Stimulated activated CD4-positive, alpha-beta T cell treated with anti-CD3 and anti-CD28 coated beads, TNF-alpha, amount 100 ng/mL, for 48 hours (primary cell): Measurements from ENCODE around the gene IMPACT.

Experiments used
- DNase-seq, 3 donors: peaks; one replicate each; pipeline ENCODE4 v3.0.0-alpha.2; 2020; ENCODE audit warnings: low read depth in 3 of 3

IMPACT gene

GRCh38 chr18:24421831-24422230 is 4.6 kb upstream of the IMPACT start:
- DNase-seq: no peak

DNA sequence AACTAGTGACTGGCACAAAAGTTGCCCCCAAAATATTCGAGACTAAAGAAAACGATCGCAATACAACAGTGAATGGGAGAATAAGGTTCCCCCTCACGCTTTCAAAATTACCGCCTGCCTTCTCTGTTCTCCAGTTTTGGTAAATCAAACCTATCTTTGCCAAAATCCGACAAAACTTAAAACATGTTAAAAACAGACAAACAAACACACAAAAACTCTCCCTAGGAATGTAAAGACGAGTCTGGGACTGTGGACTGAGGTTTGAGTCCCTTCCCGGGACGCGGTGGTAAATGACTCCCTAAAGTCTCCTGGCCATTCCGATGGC is 435 bp upstream of the IMPACT start:
- DNase-seq: no peak

DNA sequence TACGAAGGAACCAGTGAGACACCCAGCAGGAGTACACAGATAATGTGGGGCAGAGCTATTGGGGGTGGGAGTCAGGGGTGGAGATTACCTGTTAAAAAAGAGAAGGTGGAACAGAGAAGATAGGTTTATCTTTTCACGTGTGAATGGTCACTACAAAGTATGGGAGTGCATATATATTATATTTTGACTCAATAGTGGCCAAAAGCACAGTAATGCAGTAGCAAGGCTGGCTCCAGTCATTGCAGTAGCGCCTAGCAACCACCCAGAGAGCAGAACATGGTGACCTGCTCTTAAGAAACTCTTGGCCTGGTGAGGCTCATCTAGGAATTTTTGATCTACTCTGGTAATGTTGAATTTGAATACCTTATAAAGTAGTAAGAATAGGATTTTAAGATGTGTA is 1.0 kb downstream of the IMPACT start:
- DNase-seq: no peak

DNA sequence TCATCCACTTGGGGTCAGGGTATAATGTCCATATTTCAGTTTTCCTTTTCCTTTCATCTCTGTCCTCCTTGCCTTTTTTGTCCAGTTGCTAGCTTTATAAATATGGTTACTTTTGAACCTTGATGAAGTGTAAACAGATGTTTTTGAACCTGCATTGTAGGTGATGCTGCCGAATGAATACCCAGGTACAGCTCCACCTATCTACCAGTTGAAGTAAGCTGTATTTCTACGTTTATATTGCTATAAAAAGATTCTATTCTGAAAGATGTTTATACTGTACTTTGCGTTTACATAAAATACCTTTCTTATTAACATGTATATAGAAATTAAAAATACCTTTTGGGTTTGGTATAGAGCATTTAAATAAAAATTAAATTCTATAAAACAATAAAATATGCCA is 2.2 kb downstream of the IMPACT start:
- no peak for DNase-seq

- DNase-seq: no peak
Measured at GRCh38 chr18:24429188-24429587, 2.7 kb downstream of the IMPACT start.

DNA sequence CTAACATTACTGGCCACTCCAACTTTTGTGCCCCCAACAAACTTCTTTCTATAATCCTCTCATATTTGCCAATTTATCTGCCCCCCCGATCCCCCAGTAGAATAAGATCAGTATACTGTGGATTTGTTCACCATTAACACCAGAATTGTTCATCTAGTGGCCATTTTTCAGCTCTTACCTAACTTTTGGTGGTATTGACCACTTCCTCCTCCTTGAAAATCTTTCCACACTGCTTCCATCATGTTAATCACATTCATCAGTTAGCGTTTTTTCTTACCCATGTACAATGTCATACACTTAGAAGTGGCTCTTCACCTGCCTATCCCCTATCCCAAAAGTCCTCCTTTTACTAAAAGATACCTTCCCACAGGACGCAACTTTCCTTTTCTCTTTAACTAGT is 6.1 kb downstream of the IMPACT start:
- DNase-seq: no peak

DNA sequence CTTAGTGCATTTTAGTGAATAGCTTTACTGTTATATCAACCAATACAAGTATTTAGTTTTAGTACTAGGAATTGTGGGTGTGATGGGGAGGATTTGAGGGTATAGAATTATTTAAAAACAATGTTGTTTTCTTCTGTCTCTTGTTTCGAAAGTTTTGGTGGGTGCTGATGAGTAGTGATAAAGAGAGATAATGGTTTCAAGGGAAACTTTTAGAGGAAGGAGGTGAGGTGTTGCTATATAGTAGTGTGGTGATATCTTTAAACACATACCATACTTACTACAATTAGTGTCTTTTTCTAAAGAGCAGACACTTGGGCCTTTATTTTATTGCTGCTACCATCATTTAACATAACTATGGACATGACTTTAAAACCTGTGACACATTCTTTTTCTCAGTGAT is 10.5 kb downstream of the IMPACT start:
- DNase-seq: no peak

- no peak for DNase-seq
Measured at GRCh38 chr18:24443870-24444269, 17.4 kb downstream of the IMPACT start.

- no peak for DNase-seq
Measured at GRCh38 chr18:24446453-24446852, 20.0 kb downstream of the IMPACT start.

GRCh38 chr18:24446953-24447538 is 20.6 kb downstream of the IMPACT start:
- no peak for DNase-seq

- DNase-seq: no peak
Measured at GRCh38 chr18:24447961-24448360, 21.5 kb downstream of the IMPACT start.

- no peak for DNase-seq
Measured at GRCh38 chr18:24456549-24456948, 30.1 kb downstream of the IMPACT start.

DNA sequence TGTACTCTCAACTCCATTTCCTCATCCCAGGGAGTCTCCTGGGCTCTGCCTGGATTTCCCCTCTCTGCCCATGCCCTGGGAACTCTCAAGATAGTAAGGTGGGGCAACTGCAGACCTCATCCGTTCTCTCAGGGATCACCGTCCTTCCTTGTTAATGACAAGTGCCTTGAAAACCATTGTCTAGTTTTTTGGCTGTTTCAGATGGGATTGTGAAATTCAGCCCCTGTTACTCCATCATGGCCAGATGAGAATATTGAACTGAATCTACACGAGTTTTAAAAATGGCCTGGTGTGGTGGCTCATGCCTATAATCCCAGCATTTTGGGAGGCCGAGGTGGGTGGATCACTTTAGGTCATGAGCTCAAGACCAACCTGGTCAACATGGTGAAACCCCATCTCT is 33.3 kb downstream of the IMPACT start:
- DNase-seq: no peak

DNA sequence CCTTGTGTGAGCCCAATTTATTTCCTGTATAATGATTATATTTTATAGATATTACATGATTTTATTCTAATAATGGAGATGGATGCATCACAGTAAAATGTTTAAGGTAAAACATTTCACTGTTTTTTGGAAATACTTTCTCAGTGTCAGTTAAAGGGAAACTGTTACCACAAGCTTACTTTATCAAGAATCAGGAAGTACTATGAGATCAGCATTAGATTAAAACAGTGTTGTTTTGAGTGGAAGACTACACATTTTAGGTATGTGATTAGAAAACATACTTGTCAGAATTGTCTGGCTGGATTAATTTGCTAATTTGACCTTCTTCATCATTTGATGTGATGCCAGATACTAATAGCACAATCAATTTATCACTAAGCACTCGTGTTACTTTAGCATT is 33.9 kb downstream of the IMPACT start, which contains the start of gene HRH4:
TSS of gene HRH4 (plus strand) at position 250 of the 400 bp plus-strand sequence. CDS start at position 342, 92 bp downstream.
- DNase-seq: no peak

DNA sequence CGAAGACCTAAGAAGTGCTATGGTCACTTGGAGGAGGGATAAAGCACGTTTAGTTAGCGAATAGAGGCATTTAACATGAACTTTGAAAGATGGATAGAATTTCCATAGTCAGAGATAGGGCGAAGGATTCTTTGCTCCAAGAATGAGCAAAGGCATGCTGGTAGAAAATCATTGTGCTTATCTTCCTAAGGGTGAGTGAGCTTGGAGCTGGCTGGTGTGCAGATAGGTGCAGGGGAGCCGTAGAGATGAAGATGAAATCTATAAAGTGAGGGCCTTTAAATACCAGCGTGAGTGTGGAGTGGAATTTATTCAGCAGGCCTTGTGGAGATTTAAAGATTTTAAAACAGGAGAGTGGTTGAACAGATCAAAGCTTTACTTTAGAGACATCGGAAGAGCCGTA is 35.5 kb downstream of the IMPACT start:
- DNase-seq: no peak

DNA sequence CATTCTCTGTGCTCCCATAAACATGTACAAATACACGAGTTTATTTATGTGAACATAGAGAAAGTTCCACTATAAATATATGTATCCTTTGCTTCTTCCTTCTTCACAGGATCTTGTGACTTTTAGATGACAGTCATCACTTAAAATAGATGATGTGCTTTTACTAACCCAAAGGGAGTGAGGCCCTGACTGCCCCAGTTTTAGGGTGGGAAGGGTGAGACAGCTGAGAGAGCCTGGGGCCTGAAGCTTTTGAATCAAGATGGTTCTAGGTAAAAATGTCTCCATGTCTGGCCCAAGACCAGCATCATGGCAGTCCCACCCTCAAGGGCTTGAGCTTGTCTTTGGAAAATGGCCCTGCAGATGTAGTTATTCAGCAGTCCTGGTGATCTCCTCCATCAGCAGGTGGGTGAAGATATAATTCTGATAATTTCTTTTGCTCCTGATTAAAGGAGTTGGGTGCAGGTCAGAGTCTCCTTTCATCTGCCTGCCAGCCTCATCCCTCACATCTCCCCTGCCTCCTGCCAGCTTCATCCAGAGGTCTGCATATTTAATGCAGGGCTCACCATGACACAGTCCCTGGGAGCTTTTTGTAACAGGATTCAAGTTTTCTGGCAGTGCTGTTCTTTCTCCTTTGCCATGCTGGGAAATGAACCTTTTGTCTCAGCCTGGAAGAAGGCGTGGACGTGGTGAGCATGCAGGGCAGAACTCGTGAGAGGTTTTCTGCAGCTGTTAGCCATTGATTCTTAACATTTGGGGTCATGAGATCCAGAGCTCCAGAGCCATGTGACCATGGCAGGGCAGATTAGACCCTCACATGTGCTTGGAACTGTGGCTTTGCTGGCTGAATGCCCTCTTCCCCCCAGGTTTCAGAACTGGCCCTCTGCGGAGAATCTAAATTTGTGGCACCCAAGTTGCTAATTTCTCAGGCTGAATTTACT is 36.6 kb downstream of the IMPACT start:
- DNase-seq: no peak

GRCh38 chr18:24465486-24465885 is 39.0 kb downstream of the IMPACT start:
- no peak for DNase-seq

GRCh38 chr18:24466771-24467170 is 40.3 kb downstream of the IMPACT start:
- no peak for DNase-seq

- DNase-seq: no peak
Measured at GRCh38 chr18:24470022-24470618, 43.6 kb downstream of the IMPACT start.

GRCh38 chr18:24470805-24471204 is 44.3 kb downstream of the IMPACT start:
- no peak for DNase-seq

- no peak for DNase-seq
Measured at GRCh38 chr18:24472591-24472990, 46.1 kb downstream of the IMPACT start.

DNA sequence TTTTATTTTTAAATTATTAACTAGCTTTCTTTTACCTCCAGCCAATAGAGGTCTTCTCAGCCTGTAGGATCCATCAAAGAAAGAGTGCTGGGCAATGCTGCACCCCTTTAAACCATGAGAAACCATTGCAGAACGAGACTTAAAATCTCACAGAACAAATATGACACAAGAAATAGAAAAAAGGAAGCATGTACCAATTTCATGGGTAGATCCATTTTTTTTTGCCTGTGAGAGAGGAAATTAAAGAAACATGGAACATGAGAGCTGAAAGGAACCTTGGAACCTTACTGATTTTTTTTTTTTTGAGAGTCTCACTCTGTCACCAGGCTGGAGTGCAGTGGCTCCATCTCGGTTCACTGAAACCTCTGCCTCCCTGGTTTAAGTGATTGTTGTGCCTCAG is 47.9 kb downstream of the IMPACT start:
- no peak for DNase-seq
